Measurements from ENCODE around the gene ACBD3.

Gene ACBD3

DNA sequence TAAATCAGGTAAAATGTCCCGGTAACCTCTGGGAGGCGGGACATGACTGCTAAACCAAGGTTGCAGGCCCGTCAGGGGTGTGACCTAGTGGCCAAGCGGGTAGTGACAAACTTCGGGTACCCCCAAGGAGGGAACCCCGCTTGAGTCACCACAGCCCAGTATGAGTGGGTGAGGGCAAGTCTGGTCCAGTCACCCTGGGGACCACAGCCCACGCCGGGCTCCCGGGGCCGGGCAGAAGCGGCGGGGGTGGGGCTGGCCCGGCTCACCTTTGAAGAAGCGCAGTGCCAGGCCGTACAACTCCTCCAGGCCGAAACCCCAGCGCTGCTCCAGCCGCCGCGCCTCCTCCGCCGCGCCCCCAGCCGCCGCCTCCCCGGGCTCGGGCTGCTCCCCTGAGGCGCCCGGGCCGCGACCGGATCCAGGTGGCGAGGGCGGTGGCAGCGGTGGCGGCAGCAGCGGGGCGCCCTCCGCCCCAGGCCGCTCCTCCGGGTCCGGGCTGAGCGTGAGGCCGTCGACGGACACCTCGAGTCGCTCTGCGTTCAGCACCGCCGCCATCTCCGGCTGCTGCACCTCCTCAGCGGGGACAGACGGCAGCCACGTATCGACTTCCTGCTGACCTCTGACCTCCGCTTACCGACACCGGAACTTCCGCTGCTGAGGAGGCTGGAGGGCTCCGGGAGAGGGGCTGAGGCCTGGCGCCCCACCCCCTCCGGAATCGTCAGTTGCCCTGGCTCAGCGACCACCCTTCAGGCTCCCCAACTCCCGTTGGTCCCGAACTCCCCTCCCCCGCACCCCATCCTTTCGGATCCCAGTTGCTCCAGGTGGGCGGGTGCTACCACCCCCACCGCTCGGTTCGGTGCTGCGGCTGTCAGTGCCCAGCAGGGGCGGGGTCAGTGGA lies at the start of gene ACBD3:
Gene ACBD3, minus strand, starts transcription at position 618 of the 895 bp plus-strand sequence. Its CDS starts 66 bp downstream, at position 552.
- ATAC-seq, result peak; percentile 96
- TF ChIP-seq BACH2 (CRISPR knock-in tag; IDR thresholded peaks at IDR 0.05; ENCODE audit: borderline replicate concordance), result no peak
- TF ChIP-seq, protein P1, sequence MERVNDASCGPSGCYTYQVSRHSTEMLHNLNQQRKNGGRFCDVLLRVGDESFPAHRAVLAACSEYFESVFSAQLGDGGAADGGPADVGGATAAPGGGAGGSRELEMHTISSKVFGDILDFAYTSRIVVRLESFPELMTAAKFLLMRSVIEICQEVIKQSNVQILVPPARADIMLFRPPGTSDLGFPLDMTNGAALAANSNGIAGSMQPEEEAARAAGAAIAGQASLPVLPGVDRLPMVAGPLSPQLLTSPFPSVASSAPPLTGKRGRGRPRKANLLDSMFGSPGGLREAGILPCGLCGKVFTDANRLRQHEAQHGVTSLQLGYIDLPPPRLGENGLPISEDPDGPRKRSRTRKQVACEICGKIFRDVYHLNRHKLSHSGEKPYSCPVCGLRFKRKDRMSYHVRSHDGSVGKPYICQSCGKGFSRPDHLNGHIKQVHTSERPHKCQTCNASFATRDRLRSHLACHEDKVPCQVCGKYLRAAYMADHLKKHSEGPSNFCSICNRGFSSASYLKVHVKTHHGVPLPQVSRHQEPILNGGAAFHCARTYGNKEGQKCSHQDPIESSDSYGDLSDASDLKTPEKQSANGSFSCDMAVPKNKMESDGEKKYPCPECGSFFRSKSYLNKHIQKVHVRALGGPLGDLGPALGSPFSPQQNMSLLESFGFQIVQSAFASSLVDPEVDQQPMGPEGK (CRISPR knock-in tag; IDR thresholded peaks at IDR 0.05; ENCODE audit: borderline replicate concordance), result peak; percentile 43; the same call in 1 of the 2 replicates

DNA sequence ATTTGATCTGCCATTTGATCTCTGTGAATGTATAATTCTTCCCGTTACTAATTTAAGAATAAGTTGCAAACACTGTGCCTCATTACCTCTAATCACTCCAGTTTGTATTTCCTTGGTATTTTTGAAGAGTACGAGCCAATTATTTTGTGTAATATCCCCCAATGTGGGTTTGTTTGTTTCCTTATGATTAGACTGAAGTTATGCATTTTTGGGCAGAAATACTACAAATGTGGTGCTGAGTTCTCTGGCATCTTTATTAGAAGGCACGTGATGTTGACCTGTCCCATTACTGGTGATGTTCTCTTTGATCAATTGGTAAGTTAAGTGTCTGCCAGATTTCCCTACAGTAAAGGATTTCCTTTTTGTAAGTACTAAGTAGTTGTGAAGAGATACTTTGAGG lies 47.3 kb upstream of the ACBD3 start:
- TF ChIP-seq, protein P2, sequence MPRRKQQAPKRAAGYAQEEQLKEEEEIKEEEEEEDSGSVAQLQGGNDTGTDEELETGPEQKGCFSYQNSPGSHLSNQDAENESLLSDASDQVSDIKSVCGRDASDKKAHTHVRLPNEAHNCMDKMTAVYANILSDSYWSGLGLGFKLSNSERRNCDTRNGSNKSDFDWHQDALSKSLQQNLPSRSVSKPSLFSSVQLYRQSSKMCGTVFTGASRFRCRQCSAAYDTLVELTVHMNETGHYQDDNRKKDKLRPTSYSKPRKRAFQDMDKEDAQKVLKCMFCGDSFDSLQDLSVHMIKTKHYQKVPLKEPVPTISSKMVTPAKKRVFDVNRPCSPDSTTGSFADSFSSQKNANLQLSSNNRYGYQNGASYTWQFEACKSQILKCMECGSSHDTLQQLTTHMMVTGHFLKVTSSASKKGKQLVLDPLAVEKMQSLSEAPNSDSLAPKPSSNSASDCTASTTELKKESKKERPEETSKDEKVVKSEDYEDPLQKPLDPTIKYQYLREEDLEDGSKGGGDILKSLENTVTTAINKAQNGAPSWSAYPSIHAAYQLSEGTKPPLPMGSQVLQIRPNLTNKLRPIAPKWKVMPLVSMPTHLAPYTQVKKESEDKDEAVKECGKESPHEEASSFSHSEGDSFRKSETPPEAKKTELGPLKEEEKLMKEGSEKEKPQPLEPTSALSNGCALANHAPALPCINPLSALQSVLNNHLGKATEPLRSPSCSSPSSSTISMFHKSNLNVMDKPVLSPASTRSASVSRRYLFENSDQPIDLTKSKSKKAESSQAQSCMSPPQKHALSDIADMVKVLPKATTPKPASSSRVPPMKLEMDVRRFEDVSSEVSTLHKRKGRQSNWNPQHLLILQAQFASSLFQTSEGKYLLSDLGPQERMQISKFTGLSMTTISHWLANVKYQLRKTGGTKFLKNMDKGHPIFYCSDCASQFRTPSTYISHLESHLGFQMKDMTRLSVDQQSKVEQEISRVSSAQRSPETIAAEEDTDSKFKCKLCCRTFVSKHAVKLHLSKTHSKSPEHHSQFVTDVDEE (CRISPR knock-in tag; IDR thresholded peaks at IDR 0.05), result no peak
- TF ChIP-seq TCF4 (CRISPR knock-in tag; IDR thresholded peaks at IDR 0.05; ENCODE audit: borderline replicate concordance) (no peak), GLIS3 (CRISPR knock-in tag; IDR thresholded peaks at IDR 0.05) (no peak), PPARA (CRISPR knock-in tag; IDR thresholded peaks at IDR 0.05; ENCODE audit: borderline replicate concordance) (no peak), ZNF565 (CRISPR knock-in tag; conservative IDR thresholded peaks at IDR 0.05; ENCODE audit: low read depth) (no peak), ISL1 (CRISPR knock-in tag; IDR thresholded peaks at IDR 0.05) (no peak), BACH2 (CRISPR knock-in tag; IDR thresholded peaks at IDR 0.05; ENCODE audit: borderline replicate concordance) (no peak), ZFP3 (CRISPR knock-in tag; IDR thresholded peaks at IDR 0.05) (no peak), ZNF8 (CRISPR knock-in tag; IDR thresholded peaks at IDR 0.05) (no peak)
- ATAC-seq, result no peak

DNA sequence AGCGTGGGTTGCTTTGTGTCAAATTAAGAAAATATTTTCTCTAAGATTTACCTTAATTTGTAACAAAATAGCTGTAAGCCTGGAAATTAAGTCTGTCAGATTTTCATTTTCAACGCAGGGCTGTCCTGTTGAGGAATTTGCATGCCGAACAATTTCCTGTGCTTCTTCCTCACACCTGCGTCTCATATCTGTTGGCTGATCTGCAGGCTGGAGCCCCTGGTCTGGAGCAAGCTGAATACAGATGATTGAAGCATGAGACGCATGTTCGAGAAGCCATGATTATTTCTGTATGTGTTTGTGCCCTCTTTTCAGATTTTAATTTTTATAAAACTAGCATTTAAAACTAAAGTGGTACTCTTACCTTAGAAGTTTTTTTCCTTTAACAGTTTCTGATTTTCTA lies 46.8 kb upstream of the ACBD3 start:
- no peak for ATAC-seq
- TF ChIP-seq ZFP3 (CRISPR knock-in tag; IDR thresholded peaks at IDR 0.05) (no peak), ISL1 (CRISPR knock-in tag; IDR thresholded peaks at IDR 0.05) (no peak), PPARA (CRISPR knock-in tag; IDR thresholded peaks at IDR 0.05; ENCODE audit: borderline replicate concordance) (no peak), ZNF70 (CRISPR knock-in tag; IDR thresholded peaks at IDR 0.05) (no peak), ZNF8 (CRISPR knock-in tag; IDR thresholded peaks at IDR 0.05) (no peak), GLIS3 (CRISPR knock-in tag; IDR thresholded peaks at IDR 0.05) (no peak), OSR1 (CRISPR knock-in tag; IDR thresholded peaks at IDR 0.05) (no peak), ZC3H10 (CRISPR knock-in tag; IDR thresholded peaks at IDR 0.05) (no peak), CSDC2 (CRISPR knock-in tag; IDR thresholded peaks at IDR 0.05) (no peak), ARNTL (CRISPR knock-in tag; IDR thresholded peaks at IDR 0.05; ENCODE audit: borderline replicate concordance, low read depth) (no peak)
- TF ChIP-seq, protein P3, sequence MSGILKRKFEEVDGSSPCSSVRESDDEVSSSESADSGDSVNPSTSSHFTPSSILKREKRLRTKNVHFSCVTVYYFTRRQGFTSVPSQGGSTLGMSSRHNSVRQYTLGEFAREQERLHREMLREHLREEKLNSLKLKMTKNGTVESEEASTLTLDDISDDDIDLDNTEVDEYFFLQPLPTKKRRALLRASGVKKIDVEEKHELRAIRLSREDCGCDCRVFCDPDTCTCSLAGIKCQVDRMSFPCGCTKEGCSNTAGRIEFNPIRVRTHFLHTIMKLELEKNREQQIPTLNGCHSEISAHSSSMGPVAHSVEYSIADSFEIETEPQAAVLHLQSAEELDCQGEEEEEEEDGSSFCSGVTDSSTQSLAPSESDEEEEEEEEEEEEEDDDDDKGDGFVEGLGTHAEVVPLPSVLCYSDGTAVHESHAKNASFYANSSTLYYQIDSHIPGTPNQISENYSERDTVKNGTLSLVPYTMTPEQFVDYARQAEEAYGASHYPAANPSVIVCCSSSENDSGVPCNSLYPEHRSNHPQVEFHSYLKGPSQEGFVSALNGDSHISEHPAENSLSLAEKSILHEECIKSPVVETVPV (CRISPR knock-in tag; IDR thresholded peaks at IDR 0.05), result no peak
- TF ChIP-seq, protein P4, sequence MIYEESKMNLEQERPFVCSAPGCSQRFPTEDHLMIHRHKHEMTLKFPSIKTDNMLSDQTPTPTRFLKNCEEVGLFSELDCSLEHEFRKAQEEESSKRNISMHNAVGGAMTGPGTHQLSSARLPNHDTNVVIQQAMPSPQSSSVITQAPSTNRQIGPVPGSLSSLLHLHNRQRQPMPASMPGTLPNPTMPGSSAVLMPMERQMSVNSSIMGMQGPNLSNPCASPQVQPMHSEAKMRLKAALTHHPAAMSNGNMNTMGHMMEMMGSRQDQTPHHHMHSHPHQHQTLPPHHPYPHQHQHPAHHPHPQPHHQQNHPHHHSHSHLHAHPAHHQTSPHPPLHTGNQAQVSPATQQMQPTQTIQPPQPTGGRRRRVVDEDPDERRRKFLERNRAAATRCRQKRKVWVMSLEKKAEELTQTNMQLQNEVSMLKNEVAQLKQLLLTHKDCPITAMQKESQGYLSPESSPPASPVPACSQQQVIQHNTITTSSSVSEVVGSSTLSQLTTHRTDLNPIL (CRISPR knock-in tag; IDR thresholded peaks at IDR 0.05; ENCODE audit: low read depth), result no peak

DNA sequence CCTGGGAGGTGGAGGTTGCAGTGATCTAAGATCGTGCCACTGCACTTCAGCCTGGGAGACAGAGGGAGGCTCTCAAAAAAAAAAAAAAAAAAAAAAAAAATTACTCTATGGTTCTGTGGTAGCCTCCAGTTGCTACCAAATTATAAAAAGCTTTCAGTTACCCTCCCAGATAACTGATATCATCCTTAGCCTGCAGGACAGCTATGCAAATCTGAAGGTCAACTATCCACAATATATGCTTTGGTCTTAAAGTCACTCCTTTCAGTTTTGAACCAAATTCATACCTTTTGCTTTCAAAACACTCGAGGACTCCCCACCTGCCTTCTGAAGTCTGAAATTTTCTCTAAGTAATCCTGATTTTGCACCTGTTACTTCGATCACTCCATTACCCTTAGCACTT lies 40.1 kb upstream of the ACBD3 start:
- no peak for ATAC-seq
- no peak for TF ChIP-seq BACH2 (CRISPR knock-in tag; IDR thresholded peaks at IDR 0.05; ENCODE audit: borderline replicate concordance)
- TF ChIP-seq, protein P3 (CRISPR knock-in tag; IDR thresholded peaks at IDR 0.05), result no peak
